Measurements from ENCODE around the gene CEP72. TPM values are rescaled to one million over a fixed set of nuclear protein-coding genes. Genes with fewer than 3 reads are reported as not detected.

Gene CEP72
- total RNA-seq, 1 donor from 2014 or later = 4.5 TPM

- DNase-seq (ENCODE audit: low spot score in 2 of 2) (no peak), FAIRE-seq (no peak)
These were observed 39.9 kb downstream of the CEP72 start for GRCh38 chr5:652023-652515.

DNA sequence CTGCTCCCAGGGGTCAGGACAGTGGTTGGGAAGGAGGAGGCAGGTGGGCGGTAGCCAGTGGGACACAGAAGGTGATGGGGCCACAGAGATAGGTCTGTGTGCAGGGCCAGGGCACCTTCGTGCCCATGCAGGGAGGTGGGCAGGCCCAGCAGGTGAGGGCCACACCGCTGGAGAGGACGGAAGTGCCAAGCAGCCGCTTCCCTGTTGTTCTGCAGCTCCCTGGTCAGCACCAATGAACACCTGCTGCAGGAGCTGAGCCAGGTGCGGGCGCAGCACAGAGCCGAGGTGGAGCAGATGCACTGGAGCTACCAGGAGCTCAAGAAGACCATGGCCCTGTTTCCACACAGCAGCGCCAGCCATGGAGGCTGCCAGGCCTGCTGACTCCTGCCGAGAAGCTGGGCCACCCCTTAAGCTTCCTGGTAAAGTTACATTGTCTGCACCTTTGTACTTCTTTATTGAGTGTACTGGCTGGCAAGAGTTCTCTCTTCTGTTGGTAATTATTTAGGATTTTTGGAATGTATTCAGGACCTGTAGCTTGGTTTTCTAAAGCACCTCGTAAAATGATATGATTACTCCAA is 40.7 kb downstream of the CEP72 start:
- no peak for FAIRE-seq
- DNase-seq (ENCODE audit: low spot score in 2 of 2) = no peak

- FAIRE-seq (no peak), DNase-seq (ENCODE audit: low spot score in 2 of 2) (no peak)
These were observed 42.1 kb downstream of the CEP72 start for GRCh38 chr5:654071-654778.

DNA sequence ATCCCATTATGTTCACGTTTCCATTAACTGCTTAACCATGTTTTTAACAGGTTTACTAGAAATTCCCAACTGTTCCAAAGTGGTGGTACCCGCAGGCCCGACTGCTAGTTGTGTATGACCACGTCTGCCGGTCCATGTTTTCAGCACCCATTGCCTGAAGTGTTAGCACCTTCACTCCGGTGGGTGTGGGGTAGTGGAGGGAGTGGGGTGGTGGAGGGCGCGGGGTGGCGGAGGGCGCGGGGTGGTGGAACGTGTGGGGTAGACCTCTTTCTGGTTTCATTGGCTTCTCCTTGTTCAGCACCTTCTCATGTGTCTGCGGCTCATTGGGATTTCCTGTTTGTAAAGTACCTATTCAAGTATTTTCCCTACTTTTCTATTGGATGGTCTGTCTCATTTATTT is 43.3 kb downstream of the CEP72 start:
- FAIRE-seq = no peak
- DNase-seq (ENCODE audit: low spot score in 2 of 2) = no peak

- DNase-seq (ENCODE audit: low spot score in 2 of 2) (no peak), FAIRE-seq (no peak)
These were observed 45.4 kb downstream of the CEP72 start for GRCh38 chr5:657570-657969.

- FAIRE-seq = no peak
- DNase-seq (ENCODE audit: low spot score in 2 of 2) = no peak
These were observed 46.0 kb downstream of the CEP72 start for GRCh38 chr5:658103-658502.

GRCh38 chr5:659496-660263 is 47.5 kb downstream of the CEP72 start:
- DNase-seq (ENCODE audit: low spot score in 2 of 2) (no peak), FAIRE-seq (no peak)

DNA sequence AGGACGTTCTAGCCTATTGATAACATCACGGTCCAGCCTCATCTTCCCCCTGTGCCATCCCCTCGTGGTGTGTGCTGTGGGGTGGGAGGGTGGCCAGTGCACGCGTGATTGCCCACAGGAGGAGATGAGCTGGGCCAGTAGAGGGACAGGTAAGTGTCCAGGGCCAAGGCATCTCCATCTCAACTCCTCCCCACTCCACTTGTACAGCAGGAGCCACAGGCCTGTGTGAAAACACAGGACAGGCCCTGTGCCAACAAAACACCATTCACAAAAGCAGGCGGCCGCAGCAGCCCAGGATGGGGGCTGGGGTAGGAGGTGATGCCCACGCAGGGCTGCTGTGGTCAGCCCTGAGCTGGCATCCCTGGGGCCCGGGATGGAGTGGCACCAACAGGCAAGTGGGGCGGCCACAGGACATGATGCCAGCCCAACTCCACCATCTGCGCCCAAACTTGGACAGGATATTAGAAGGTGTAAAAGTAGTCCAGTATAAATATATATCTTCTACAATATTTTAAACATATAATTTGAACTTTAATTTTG is 48.4 kb downstream of the CEP72 start:
- no peak for FAIRE-seq

GRCh38 chr5:661891-662750 is 50.0 kb downstream of the CEP72 start:
- DNase-seq (ENCODE audit: low spot score in 2 of 2) = no peak
- FAIRE-seq = no peak

More for the DNA sequence above, 48.4 kb downstream of the CEP72 start:
- no peak for DNase-seq (ENCODE audit: low spot score in 2 of 2)

DNA sequence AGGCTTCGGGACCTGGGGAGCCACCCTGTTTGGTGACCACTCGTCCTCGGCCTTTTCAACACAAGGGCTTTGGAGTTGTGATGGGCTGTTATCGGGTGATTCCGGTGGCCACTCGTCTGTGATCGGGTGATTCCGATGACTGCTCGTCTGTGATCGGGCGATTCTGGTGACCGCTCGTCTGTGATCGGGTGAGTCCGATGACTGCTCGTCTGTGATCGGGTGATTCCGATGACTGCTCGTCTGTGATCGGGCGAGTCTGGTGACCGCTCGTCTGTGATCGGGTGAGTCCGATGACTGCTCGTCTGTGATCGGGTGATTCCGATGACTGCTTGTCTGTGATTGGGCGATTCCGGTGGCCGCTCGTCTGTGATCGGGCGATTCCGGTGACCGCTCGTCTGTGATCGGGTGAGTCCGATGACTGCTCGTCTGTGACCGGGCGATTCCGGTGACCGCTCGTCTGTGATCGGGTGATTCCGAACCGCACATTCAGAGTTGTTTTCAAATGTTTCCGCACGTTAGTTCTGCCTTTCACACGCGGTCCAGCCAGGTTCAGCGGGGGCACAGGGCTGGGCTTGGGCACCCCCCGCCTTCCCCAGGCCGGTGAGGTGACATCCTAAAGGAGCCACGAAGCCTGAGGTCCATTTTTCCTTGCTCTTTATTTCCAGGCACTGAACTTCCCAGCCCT is 50.8 kb downstream of the CEP72 start:
- FAIRE-seq = no peak
- no peak for DNase-seq (ENCODE audit: low spot score in 2 of 2)

DNA sequence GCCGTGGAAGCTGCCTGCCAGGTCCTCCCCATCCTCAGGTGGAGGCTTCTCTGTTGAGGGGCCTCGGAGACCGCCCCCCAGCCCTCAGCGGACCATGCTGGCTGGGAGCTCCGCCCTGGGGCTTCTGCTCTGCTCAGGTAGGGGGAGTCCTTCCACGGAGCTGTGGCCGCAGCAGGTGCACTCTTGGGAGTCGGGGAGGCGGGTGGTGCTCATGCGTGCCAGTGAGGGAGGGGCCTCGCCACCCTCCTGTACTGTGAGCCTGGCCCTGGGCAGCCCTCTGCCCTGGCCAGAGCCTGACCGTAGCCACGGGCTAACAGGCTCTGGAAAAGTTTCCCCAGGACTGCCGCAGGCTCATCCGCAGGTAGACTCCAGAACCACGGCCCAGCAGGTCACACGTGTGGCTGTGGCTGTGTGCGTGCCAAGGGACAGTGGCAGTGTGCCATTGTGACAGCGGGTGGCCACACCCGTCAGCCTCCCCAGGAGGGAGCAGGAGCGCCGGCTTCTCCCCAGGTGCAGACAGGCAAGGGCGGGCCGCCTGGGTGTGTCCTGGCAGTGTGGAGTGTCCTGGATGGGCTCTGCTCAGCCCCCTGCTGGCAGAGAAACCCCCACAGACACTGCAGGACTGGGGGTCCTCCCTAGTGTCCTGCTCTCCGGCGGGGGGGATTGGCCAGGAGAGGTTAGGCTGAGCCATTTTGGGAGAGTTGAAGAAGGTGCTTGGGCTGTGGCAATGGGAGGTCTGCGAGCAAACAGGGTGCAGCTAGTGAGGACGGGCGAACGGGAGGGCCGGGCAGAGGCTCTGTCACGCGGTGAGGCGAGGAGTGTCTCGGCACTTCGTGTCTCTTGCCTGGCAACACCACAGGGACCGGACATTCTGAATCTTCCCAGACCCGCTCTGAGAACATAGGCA is 51.5 kb downstream of the CEP72 start:
- DNase-seq (ENCODE audit: low spot score in 2 of 2) (no peak), FAIRE-seq (no peak)

GRCh38 chr5:664343-664993 is 52.3 kb downstream of the CEP72 start:
- FAIRE-seq (no peak), DNase-seq (ENCODE audit: low spot score in 2 of 2) (no peak)

- FAIRE-seq (no peak), DNase-seq (ENCODE audit: low spot score in 2 of 2) (no peak)
These were observed 52.8 kb downstream of the CEP72 start for GRCh38 chr5:664994-665360.

DNA sequence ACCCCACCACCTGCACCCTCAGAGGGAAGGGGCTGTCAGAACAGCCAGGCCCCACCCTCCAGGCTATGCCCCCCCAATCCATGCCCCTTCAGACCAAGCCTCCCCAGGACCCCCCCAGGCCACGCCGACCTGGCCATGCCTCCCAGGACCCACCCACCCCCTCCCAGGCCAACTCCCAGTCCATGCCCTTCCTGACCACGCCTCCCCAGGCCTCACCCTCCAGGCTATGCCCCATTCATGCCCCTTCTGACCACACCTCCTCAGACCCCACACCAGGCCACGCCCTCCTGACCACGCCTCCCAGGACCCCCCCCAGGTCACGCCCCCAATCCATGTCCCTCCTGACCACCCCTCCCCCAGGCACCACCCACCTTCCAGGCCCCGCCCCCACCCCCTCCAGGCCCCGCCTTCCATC is 53.4 kb downstream of the CEP72 start:
- no peak for DNase-seq (ENCODE audit: low spot score in 2 of 2)
- no peak for FAIRE-seq

- DNase-seq (ENCODE audit: low spot score in 2 of 2) = no peak
- FAIRE-seq = no peak
These were observed 54.0 kb downstream of the CEP72 start for GRCh38 chr5:665956-666711.

- no peak for DNase-seq (ENCODE audit: low spot score in 2 of 2)
- no peak for FAIRE-seq
These were observed 54.8 kb downstream of the CEP72 start for GRCh38 chr5:666816-667498.
